Testis (tissue), 3 donors: ENCODE results near the gene EMC8. TPM values are rescaled to one million over a fixed set of nuclear protein-coding genes. Genes with fewer than 3 reads are reported as not detected.

Experiments
- DNase-seq: peaks from one replicate; pipeline ENCODE4 v3.0.0-alpha.2; 2019
- H3K27ac ChIP-seq, 2 donors: fragments of 200-600 bp; sonication (generic); one replicate each; pipeline ENCODE4 v1.5.1; 2019
- H3K27me3 ChIP-seq: fragments of 200-600 bp; sonication (generic); one replicate; pipeline ENCODE4 v1.5.1; 2019
- H3K36me3 ChIP-seq: fragments of 200-600 bp; sonication (generic); one replicate; pipeline ENCODE4 v1.5.1; 2017; ENCODE audit warnings: low read depth; ENCODE audit errors: missing control alignments
- H3K4me1 ChIP-seq: fragments of 200-600 bp; sonication (generic); one replicate; pipeline ENCODE4 v1.5.1; 2019
- H3K4me3 ChIP-seq, 2 donors: fragments of 200-600 bp; sonication (generic); one replicate each; pipeline ENCODE4 v1.5.1; 2017 to 2019
- H3K9me3 ChIP-seq: fragments of 200-600 bp; sonication (generic); one replicate; pipeline ENCODE4 v1.5.1; 2017
- POLR2A ChIP-seq: fragments of 450-650 bp; IDR thresholded peaks from one replicate; pipeline ENCODE4 v1.6.1; 2017; ENCODE audit warnings: antibody characterized with exemption, mild to moderate bottlenecking, moderate library complexity
- WGBS, 2 donors: methylation state at CpG; one replicate each; pipeline ENCODE4 v1.1.5; 2018; 5-methylcytosine and 5-hydroxymethylcytosine counted together
- intact Hi-C: fragments of 100-400 bp; cut with DNase I; formaldehyde crosslinking; loops from one replicate; pipeline ENCODE4 v1.15.1; 2023; ENCODE audit warnings: low total_unique reads
- polyA plus RNA-seq: library from polyadenylated mRNA; stranded (reverse); fragments of 350-450 nt; fragmentation: Illumina TruSeq; extraction: RNeasy Lipid Tissue Mini Kit (QIAGEN cat#74804); gene quantifications from one replicate; pipeline ENCODE4 v1.2.3, GENCODE V29; 2014; ENCODE audit warnings: low read depth, low replicate concordance; ENCODE audit not compliant: insufficient read depth
- total RNA-seq, 2 donors: library from RNA; depleted of rRNA; stranded (reverse); fragments of >200 nt; gene quantifications; one replicate each; pipeline ENCODE4 v1.2.3, GENCODE V29; 2016
- TF ChIP-seq, protein P1 (sequence below), 3 experiments: fragments of 450-650 bp in 2 of 3; fragments of 200-600 bp in 1 of 3; sonication (generic) in 1 of 3; IDR thresholded peaks; one replicate each; pipeline ENCODE4 v1.5.1; 2016 to 2019; ENCODE audit warnings: antibody characterized with exemption in 3 of 3, mild to moderate bottlenecking in 2 of 3, moderate library complexity in 1 of 3

Gene EMC8
- total and polyA plus RNA-seq, 3 donors from 2014 or later, result 38.7 to 57.3 (median 44.2) TPM

DNA sequence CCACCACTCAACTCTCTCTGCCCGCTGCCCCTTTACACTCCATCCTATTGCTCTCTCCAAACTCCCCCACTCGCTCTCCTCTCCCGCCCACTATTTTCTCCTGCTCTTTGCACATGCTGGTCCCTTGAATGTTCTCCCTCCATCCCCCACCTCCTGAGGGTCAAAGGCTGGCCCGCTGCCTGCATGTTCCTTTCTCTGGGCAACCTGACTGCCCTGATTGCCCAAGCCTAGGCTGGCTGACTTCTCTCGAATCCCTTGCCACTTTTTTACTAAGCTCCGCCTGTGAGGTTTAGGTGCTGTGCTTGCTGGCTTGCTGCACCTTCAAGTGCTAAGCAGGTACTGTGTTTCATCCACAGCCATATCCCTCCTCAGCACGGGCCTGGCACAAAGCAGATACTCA is 2.7 kb downstream of the EMC8 start:
- Histone ChIP-seq H3K4me1 (peaks cover 12% of the 10 kb centered on the region), H3K4me3 (no peak overlapping the region), H3K27ac (no peak overlapping the region), H3K27me3 (no peaks in the 10 kb centered on the region), H3K36me3 (no peaks in the 10 kb centered on the region), H3K9me3 (no peaks in the 10 kb centered on the region)
- WGBS, 2 donors, result 92% methylated on average over 7 of the region's 7 CpGs
- DNase-seq, result no peak
- no peak for TF ChIP-seq POLR2A
- TF ChIP-seq, protein P1, sequence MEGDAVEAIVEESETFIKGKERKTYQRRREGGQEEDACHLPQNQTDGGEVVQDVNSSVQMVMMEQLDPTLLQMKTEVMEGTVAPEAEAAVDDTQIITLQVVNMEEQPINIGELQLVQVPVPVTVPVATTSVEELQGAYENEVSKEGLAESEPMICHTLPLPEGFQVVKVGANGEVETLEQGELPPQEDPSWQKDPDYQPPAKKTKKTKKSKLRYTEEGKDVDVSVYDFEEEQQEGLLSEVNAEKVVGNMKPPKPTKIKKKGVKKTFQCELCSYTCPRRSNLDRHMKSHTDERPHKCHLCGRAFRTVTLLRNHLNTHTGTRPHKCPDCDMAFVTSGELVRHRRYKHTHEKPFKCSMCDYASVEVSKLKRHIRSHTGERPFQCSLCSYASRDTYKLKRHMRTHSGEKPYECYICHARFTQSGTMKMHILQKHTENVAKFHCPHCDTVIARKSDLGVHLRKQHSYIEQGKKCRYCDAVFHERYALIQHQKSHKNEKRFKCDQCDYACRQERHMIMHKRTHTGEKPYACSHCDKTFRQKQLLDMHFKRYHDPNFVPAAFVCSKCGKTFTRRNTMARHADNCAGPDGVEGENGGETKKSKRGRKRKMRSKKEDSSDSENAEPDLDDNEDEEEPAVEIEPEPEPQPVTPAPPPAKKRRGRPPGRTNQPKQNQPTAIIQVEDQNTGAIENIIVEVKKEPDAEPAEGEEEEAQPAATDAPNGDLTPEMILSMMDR (IDR thresholded peaks at IDR 0.05), result no peak
- intact Hi-C loops, result no loop called here

DNA sequence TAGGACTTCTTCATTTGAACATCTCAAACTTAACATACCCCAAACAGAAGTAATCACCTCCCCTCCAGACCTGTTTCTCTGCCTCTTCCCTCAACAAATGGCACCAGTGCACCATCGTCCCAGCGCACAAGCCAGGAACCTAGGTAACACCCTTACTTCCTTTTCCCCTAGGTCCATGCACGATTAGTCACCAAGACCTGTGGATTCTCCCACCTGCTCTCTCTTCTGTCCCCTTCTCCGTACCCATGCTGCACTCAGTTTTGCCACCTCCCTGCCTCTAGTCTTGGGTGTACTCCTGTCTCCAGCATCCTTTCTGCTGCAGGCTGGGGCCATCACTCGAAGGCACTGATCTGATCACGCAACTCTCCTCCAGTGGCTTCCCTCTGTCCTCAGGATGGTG is 3.2 kb downstream of the EMC8 start:
- DNase-seq, result no peak
- Histone ChIP-seq H3K4me3 (no peak overlapping the region), H3K36me3 (no peaks in the 10 kb centered on the region), H3K27me3 (no peaks in the 10 kb centered on the region), H3K4me1 (peaks cover 12% of the 10 kb centered on the region), H3K27ac (no peak overlapping the region), H3K9me3 (no peaks in the 10 kb centered on the region)
- 93 to 94% methylated on average over 6 of the region's 6 CpGs for WGBS, 2 donors
- no peak for TF ChIP-seq POLR2A
- TF ChIP-seq, protein P1 (IDR thresholded peaks at IDR 0.05), result no peak
- intact Hi-C loops, result no loop called here

DNA sequence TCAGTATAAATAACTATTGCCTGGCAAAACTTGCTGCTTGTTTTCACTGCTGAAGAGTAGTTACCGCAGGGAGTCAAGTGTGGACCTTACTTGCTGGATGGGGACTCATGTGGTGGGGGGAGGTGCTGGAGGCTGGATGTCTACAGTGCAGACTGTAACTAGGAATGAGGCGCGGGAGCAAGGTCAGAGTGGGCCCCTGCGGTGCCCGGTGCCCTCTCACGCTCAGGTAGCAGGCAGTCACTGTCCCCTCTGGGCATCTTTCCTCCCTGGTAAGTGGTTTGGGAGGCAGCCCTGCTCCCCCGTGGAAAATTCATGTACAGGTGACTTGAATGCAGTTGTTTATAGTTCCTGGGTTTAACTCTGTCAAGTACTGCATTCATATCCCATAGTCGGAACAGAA is 4.6 kb downstream of the EMC8 start:
- no peaks in the 10 kb centered on the region for H3K36me3 ChIP-seq
- H3K9me3 ChIP-seq, result no peaks in the 10 kb centered on the region
- no peak for DNase-seq
- no peak overlapping the region for H3K4me3 ChIP-seq
- no peaks in the 10 kb centered on the region for H3K27me3 ChIP-seq
- no peak overlapping the region for H3K27ac ChIP-seq
- no peak for TF ChIP-seq POLR2A
- TF ChIP-seq, protein P1 (IDR thresholded peaks at IDR 0.05), result no peak
- WGBS, 2 donors, result 85 to 89% methylated on average over 7 to 8 of the region's 8 CpGs
- intact Hi-C loops, result no loop called here
- peaks cover 12% of the 10 kb centered on the region for H3K4me1 ChIP-seq

DNA sequence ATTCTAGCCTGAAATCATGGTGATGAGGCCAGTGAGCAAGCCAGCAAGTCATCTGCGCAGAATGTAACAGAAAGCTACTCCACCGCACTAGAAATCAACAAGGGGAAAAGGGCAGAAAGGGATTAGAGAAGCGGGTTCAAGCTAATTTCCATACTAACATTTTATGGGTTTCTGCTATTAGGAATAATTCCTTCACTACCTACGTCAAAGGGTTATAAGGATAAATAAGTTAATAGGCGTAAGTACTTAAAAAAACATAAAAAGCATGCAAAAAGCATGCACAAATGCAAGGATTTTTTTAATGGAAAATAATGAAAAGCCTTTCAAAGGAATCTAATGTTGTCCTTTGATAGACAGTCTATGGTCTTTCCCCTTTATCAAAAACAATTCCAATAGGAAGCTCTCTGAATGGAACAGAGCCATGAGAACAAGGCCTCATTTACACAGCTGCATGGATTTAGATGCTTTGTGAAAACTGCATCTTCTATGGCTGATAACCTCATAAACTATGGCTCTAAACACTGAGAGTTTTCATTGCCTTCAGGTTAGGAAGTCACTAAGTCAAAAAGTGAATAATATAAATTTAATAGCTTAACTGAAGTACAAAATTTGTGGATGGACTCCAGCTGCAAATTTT is 5.6 kb downstream of the EMC8 start:
- no peaks in the 10 kb centered on the region for H3K36me3 ChIP-seq
- H3K27ac ChIP-seq, result no peak overlapping the region
- no peak for TF ChIP-seq POLR2A
- TF ChIP-seq, protein P1 (IDR thresholded peaks at IDR 0.05), result no peak
- H3K9me3 ChIP-seq, result no peaks in the 10 kb centered on the region
- no peaks in the 10 kb centered on the region for H3K27me3 ChIP-seq
- DNase-seq, result no peak
- no peak overlapping the region for H3K4me3 ChIP-seq
- intact Hi-C loops, result no loop called here
- WGBS, 2 donors, result 98 to 99% methylated on average over 5 of the region's 5 CpGs
- peaks cover 12% of the 10 kb centered on the region for H3K4me1 ChIP-seq

DNA sequence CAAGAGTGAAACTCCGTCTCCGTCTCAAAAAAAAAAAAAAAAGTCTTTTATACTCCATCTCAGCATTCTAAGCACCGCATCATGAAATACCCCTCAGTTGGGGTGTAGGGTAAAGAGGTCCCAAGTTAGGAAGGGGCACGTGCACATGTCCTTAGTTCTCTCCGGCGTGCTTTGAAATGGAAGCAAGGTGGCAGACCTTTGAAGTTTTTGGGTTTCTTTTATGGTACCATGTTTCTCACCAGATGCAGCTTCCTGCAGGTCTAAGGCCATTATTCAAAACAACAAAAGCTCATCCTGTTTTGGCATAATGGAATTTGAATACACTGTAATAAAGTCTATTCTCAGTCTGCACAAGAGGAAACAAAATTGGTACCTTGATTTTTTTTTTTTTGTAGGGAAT is 9.6 kb downstream of the EMC8 start:
- H3K36me3 ChIP-seq, result no peaks in the 10 kb centered on the region

More for the DNA sequence above, 9.6 kb downstream of the EMC8 start:
- DNase-seq, result no peak
- Histone ChIP-seq H3K27ac (no peak overlapping the region), H3K4me3 (no peak overlapping the region), H3K4me1 (no peaks in the 10 kb centered on the region), H3K9me3 (no peaks in the 10 kb centered on the region), H3K27me3 (no peaks in the 10 kb centered on the region)
- intact Hi-C loops, result no loop called here
- 88 to 89% methylated on average over 6 of the region's 6 CpGs for WGBS, 2 donors
- TF ChIP-seq, protein P1 (IDR thresholded peaks at IDR 0.05), result no peak
- TF ChIP-seq POLR2A, result no peak
